HG02970 (cell line): ENCODE measurements around the gene AAGAB.

Source experiments
- ATAC-seq: cut with Tn5 transposase; IDR thresholded peaks from one replicate; pipeline ENCODE4 v1.9.1; 2021; ENCODE audit warnings: mild to moderate bottlenecking, moderate library complexity, moderate number of reproducible peaks; ENCODE audit not compliant: unreplicated experiment, low FRiP score

The AAGAB gene

GRCh38 chr15:67174864-67175573, 79.4 kb downstream of the AAGAB start:
- ATAC-seq = no peak

GRCh38 chr15:67174446-67174845, 80.0 kb downstream of the AAGAB start:
- ATAC-seq = no peak

- ATAC-seq = no peak
Measured at GRCh38 chr15:67173786-67174185, 80.7 kb downstream of the AAGAB start.

GRCh38 chr15:67173005-67173404, 81.5 kb downstream of the AAGAB start:
- no peak for ATAC-seq

- no peak for ATAC-seq
Measured at GRCh38 chr15:67172172-67172571, 82.3 kb downstream of the AAGAB start.

GRCh38 chr15:67171471-67171870, 83.0 kb downstream of the AAGAB start:
- ATAC-seq = no peak

GRCh38 chr15:67170143-67170925, 84.1 kb downstream of the AAGAB start:
- ATAC-seq = no peak

- no peak for ATAC-seq
Measured at GRCh38 chr15:67168694-67169093, 85.8 kb downstream of the AAGAB start.

- ATAC-seq = no peak
Measured at GRCh38 chr15:67167091-67167490, 87.4 kb downstream of the AAGAB start.

- no peak for ATAC-seq
Measured at GRCh38 chr15:67166280-67167009, 88.0 kb downstream of the AAGAB start.

- no peak for ATAC-seq
Measured at GRCh38 chr15:67165254-67166253, 88.9 kb downstream of the AAGAB start.

- ATAC-seq = no peak
Measured at GRCh38 chr15:67164811-67165253, 89.6 kb downstream of the AAGAB start.

GRCh38 chr15:67164401-67164791, 90.1 kb downstream of the AAGAB start:
- no peak for ATAC-seq

GRCh38 chr15:67163180-67163579, 91.3 kb downstream of the AAGAB start:
- no peak for ATAC-seq

- no peak for ATAC-seq
Measured at GRCh38 chr15:67161881-67162280, 92.6 kb downstream of the AAGAB start.

GRCh38 chr15:67161412-67161811, 93.0 kb downstream of the AAGAB start:
- ATAC-seq = no peak

GRCh38 chr15:67158367-67158766, 96.1 kb downstream of the AAGAB start:
- no peak for ATAC-seq

GRCh38 chr15:67157521-67158252, 96.8 kb downstream of the AAGAB start:
- ATAC-seq = no peak

- no peak for ATAC-seq
Measured at GRCh38 chr15:67156834-67157233, 97.6 kb downstream of the AAGAB start.
